Bronchial epithelial cell (primary cell): ENCODE data around the gene RANBP10. TPM values are rescaled to one million over a fixed set of nuclear protein-coding genes. Genes with fewer than 3 reads are reported as not detected.
A peak's percentile ranks its signal among the peaks of the same experiment; 100 is the strongest.

ENCODE experiments used
- DNase-seq: peaks from one replicate; pipeline ENCODE4 v3.0.0-alpha.2; 2010; ENCODE audit warnings: low read depth
- FAIRE-seq: peaks from 2 replicates; lab custom pipeline; 2011; peaks lifted over from hg19 to GRCh38; lab: Jason Lieb, UNC
- H3K27me3 ChIP-seq: 2 replicates; pipeline ENCODE4 v1.5.1; 2011; ENCODE audit warnings: low read length; ENCODE audit not compliant: control insufficient read depth, insufficient read depth
- H3K36me3 ChIP-seq: 2 replicates; pipeline ENCODE4 v1.5.1; 2011; ENCODE audit warnings: low read length; ENCODE audit not compliant: control insufficient read depth, insufficient read depth
- H3K4me3 ChIP-seq: 2 replicates; pipeline ENCODE4 v1.5.1; 2011; ENCODE audit warnings: mild to moderate bottlenecking, low read depth, low read length, control low read depth
- total RNA-seq: library from RNA; depleted of rRNA; stranded (reverse); fragments of >200 nt; gene quantifications from 2 replicates; pipeline ENCODE4 v1.2.1, GENCODE V29; 2014
- TF ChIP-seq, protein P1 (sequence below): IDR thresholded peaks from 2 replicates; pipeline ENCODE4 v1.5.1; 2011; ENCODE audit warnings: mild to moderate bottlenecking, moderate library complexity, low read length, control low read depth, inconsistent platforms; ENCODE audit not compliant: insufficient read depth, severe bottlenecking

Gene RANBP10
- total RNA-seq, 1 donor from 2014 or later, result 2.6 TPM

DNA sequence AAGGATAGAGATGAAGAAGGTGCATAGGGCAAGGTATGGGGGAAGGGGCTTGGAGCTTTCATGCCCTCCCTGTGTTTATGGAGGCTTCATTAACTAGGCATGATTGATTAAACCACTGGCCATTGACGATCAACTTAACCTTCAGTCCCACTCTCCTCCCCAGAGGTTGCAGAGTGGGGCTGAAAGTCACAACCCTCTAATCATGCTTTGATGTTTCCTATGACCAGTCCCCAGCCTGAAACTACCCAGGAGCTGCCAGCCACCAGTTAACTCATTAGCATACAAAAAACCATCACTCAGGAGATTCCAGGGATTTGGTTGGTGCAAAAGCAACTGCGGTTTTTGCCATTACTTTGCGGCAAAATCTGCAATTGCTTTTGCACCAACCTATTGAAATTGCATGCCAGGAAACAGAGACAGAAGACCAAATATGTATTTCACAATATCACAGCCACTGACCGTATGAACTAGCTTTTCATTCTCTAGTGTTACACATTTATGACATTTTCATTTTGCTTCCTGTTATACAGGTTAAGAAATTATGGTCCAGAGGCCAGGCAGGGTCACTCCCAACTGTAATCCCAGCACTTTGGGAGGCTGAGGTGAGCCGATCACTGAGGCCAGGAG is 92.6 kb downstream of the RANBP10 start:
- no peak for FAIRE-seq

DNA sequence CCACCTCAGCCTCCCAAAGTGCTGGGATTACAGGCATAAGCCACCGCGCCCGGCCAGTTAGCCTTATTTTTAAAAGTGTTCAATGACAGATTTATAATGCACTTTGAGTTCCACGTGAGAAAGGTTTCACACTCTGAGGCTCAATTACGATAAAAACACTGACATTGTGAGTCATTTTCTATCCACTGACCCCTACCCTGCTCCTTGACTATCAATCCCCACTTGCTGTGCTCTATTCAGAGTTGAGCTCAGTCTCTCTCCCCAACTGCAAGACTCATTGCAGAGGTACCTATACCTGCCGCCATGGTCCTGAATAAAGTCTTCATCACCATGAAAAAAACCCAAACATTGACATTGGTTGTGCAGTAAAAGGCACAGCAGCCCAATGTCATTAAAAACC is 95.8 kb downstream of the RANBP10 start:
- FAIRE-seq (no peak), DNase-seq (no peak)
- TF ChIP-seq, protein P1, sequence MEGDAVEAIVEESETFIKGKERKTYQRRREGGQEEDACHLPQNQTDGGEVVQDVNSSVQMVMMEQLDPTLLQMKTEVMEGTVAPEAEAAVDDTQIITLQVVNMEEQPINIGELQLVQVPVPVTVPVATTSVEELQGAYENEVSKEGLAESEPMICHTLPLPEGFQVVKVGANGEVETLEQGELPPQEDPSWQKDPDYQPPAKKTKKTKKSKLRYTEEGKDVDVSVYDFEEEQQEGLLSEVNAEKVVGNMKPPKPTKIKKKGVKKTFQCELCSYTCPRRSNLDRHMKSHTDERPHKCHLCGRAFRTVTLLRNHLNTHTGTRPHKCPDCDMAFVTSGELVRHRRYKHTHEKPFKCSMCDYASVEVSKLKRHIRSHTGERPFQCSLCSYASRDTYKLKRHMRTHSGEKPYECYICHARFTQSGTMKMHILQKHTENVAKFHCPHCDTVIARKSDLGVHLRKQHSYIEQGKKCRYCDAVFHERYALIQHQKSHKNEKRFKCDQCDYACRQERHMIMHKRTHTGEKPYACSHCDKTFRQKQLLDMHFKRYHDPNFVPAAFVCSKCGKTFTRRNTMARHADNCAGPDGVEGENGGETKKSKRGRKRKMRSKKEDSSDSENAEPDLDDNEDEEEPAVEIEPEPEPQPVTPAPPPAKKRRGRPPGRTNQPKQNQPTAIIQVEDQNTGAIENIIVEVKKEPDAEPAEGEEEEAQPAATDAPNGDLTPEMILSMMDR, result no peak
- H3K36me3 ChIP-seq, result no peaks in the 10 kb centered on the region
- H3K4me3 ChIP-seq, result no peak overlapping the region
- H3K27me3 ChIP-seq, result no peaks in the 10 kb centered on the region

More for the DNA sequence above, 92.6 kb downstream of the RANBP10 start:
- H3K4me3 ChIP-seq, result no peak overlapping the region
- no peaks in the 10 kb centered on the region for H3K27me3 ChIP-seq
- TF ChIP-seq, protein P1, result no peak
- H3K36me3 ChIP-seq, result no peaks in the 10 kb centered on the region
- no peak for DNase-seq

DNA sequence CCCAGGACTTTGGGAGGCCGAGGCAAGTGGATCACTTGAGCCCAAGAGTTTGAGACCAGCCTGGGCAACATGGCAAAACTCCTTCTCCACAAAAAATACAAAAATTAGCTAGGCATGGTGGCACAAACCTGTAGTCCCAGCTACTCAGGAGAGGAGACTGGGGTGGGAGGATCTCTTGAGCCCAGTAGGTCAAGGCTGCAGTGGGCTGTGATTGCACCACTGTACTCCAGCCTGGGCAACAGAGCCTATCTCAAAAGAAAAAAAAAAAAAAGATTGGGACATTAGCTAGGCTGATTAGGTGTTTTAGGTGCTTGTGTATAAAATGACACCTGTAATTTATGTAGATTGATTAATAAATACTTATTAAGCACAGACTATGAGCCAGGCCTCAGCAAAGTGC is 97.3 kb downstream of the RANBP10 start:
- TF ChIP-seq, protein P1, result no peak
- FAIRE-seq, result no peak
- H3K27me3 ChIP-seq, result no peaks in the 10 kb centered on the region
- no peak overlapping the region for H3K4me3 ChIP-seq
- DNase-seq, result no peak
- H3K36me3 ChIP-seq, result no peaks in the 10 kb centered on the region

DNA sequence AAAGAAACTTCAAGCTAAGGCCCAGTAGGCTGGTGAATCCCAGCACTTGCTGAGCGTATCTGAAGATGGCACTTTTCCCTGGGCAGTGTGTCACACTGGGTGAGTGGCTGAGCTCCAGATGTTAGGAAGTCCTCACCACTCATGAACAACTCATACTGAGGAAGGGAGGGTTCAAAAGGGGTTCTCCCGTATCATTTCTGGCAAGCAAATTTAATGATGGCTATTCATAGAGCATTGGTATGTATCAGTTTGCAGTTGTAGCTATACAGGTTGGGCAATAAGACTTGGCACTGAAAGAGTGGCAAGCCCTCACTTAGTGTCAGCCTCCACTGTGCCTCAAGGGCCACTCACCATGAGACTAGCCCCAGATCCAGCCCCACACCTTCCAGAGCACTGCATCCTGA is 98.0 kb downstream of the RANBP10 start:
- FAIRE-seq (no peak), DNase-seq (peak; percentile 36)
- H3K4me3 ChIP-seq, result no peak overlapping the region
- H3K27me3 ChIP-seq, result no peaks in the 10 kb centered on the region
- H3K36me3 ChIP-seq, result no peaks in the 10 kb centered on the region
- TF ChIP-seq, protein P1, result no peak

DNA sequence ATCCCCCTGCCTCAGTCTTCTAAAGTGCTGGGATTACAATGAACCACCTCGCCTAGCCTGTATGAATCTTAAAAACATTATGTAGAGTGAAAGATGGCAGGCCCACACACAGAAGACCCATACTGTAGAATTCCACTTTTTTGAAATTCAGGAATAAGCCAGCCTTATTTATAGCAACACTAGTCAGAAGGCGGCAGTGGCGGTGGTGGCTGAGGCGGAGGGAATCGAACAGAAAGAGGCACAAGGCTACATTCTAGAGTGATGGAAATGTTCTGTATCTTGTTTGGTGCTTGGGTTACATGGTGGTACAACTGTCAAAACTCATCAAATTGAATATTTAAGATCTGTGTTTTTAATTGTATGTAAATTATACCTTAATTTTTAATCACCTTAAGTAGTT is 98.6 kb downstream of the RANBP10 start:
- TF ChIP-seq, protein P1, result no peak
- no peak for FAIRE-seq
- no peak overlapping the region for H3K4me3 ChIP-seq
- H3K27me3 ChIP-seq, result no peaks in the 10 kb centered on the region
- no peaks in the 10 kb centered on the region for H3K36me3 ChIP-seq
- no peak for DNase-seq

DNA sequence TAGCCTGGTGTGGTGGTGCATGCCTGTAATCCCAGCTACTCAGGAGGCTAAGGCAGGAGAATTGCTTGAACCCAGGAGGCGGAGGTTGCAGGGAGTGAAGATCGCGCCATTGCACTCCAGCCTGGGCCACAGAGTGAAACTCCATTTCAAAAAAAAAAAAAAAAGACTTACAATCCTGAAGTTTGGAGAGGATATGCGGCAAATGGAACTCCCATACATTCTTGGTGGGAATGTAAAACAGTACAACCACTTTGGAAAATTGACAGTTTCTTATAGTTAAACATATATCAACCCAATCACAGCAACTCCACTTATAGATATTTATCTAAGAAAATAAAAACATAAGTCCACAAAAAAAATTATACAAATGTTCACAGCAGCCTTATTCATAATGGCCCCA is 99.2 kb downstream of the RANBP10 start:
- no peak for FAIRE-seq
- Histone ChIP-seq H3K27me3 (no peaks in the 10 kb centered on the region), H3K36me3 (no peaks in the 10 kb centered on the region), H3K4me3 (no peak overlapping the region)
- TF ChIP-seq, protein P1, result no peak
- DNase-seq, result no peak
